ENCODE measurements around the gene NOTCH1.

GRCh38 chr9:136561779-136562178 lies 15.9 kb upstream of the NOTCH1 start:
- TF ChIP-seq POLR2A (IDR thresholded peaks at IDR 0.05) (no peak), CTCF (IDR thresholded peaks at IDR 0.05) (no peak)

Data from Peyer's patch (tissue), 4 donors.